HG02798 (cell line): Measurements from ENCODE around the gene APCDD1L.
"Not testable (repeated sequence)": the region's sequence is repeated elsewhere in the genome, so short reads cannot be mapped to it uniquely, and the experiment has no call there.

Experiments
- ATAC-seq: cut with Tn5 transposase; IDR thresholded peaks from one replicate; pipeline ENCODE4 v1.9.1; 2021; ENCODE audit warnings: mild to moderate bottlenecking; ENCODE audit not compliant: unreplicated experiment, poor library complexity

APCDD1L gene

DNA sequence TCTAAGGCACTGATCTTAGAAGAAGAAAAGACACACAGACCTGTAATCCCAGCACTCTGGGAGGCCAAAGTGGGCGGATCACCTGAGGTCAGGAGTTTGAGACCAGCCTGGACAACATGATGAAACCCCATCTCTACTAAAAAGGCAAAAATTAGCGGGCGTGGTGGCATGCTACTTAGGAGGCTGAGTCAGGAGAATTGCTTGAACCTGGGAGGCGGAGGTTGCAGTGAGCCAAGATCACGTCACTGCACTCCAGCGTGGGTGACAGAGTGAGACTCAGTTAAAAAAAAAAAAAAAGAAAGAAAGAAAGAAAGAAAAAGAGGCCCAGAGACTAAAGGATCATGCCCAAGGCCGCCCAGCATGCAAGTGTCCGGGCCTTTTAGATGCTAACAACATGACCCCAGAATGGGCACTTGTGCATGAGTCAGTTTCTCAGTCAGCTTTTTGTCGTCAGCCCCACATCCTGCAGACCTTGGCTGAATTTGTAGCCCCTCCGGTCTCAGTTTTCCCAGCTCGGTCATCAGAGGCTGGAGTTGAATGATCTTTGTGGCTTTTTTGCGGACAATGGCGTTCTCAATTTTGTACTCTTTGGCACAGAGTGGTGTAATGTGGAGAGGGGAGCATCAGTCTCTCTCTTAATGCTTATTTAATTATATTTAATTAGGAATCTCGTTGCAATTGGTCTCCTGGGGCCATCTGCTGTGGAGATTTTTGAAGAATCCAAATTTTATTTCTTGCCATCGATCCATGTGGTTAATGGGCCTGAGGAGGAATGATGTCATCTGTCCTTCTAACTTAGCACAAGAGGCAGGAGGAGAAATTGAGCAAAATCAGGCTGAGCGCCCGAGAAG, 30.6 kb upstream of the APCDD1L start:
- ATAC-seq: no peak

- no peak for ATAC-seq
Observed at GRCh38 chr20:58544891-58545290, 29.7 kb upstream of the APCDD1L start.

DNA sequence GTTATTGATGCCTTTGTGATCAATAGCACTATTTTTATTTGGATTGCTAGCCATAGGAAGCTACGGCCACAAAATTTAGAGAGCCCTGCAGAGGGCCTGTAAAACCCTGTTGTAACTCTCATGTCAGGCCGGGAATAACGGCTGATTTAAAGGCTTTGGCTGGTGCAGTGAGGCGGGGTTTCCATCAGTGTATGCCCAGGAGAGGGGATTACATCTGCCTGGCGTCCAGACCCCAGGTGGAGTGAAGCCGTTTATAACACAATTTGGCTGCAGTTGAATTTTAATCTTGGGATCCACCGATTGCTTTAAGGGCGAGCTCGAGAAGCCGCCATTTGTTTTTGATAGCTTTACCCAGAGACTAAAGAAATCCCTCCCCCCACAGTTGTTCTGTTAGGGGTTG, 29.1 kb upstream of the APCDD1L start:
- no peak for ATAC-seq

DNA sequence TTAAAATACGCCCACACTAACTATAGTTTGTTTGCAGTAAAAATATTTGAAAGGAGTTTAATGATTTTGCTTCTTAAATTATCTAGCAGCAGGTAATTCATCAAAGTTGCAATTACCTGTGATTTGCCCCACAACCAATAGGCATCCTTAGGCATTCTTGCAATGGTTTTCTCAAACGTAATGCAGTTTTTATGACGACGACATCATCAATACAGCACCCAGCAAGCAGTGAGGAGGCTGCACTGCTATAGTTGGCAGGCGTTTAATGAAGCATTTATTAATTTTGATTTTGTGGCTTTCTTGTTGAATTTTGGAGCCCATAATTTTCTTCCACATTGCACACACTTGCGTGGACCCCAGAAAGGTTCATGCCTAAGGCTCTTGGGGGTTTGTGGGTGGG, 28.1 kb upstream of the APCDD1L start:
- ATAC-seq: no peak

- no peak for ATAC-seq
Observed at GRCh38 chr20:58542411-58543095, 27.4 kb upstream of the APCDD1L start.

- ATAC-seq: not testable (repeated sequence)
Observed at GRCh38 chr20:58542034-58542410, 26.8 kb upstream of the APCDD1L start.

- no peak for ATAC-seq
Observed at GRCh38 chr20:58538752-58539151, 23.6 kb upstream of the APCDD1L start.

GRCh38 chr20:58537831-58538230, 22.6 kb upstream of the APCDD1L start:
- no peak for ATAC-seq

DNA sequence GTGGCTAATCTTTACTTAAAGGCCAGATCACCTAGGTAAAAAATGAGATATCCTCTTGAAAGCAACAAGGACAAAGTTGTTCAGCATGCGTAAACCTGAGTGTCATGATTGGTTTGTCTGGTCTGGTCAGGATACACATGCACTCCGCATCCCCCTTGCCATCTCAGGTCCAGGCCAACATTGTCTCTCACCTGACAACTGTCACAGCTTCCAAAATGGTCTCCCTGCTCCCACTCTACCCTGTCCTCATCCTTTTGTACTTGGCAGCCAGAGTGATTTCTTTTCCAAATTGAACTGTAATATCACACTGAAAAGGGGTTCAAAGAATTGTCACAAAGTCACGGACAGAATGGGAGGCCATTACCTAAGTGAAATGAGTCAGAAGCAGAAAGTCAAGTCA, 21.1 kb upstream of the APCDD1L start:
- ATAC-seq: no peak

DNA sequence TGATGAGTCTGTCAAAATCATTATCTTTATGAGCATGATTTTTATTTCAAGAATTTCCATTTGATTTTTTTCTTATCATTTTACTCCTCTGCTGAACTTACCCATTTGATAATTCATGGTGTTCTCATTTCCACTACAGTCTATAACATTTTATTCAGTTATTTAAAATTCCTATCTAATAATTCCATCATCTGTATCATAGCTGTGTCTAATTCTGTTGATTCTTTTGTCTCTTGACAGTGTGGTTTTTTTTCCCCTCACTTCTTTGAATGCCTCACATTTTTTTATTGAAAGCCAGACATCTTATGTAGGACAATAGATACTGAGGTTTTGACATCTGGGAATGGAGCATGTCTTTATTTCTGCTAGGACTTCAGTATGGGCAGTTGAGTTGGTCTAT, 16.5 kb upstream of the APCDD1L start:
- ATAC-seq: no peak

GRCh38 chr20:58531063-58531462, 15.9 kb upstream of the APCDD1L start:
- ATAC-seq: no peak

DNA sequence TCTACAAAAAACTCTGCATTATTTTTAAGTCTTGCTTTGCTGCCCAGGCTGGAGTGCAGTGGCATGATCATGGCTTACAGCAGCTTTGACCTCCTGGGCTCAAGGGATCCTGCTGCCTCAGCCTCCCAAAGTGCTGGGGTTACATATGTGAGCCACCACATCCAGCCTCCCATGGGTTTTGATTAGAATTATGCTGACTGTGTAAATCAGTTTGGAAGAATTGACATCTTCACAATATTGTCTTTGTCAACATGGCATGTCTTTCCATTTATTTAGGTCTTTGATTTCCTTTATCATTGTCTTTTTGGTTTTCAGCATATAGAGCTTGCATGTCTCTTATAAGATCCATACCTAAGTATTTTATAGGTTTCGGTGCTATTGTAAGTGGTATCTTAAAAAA, 13.2 kb upstream of the APCDD1L start:
- ATAC-seq: no peak

DNA sequence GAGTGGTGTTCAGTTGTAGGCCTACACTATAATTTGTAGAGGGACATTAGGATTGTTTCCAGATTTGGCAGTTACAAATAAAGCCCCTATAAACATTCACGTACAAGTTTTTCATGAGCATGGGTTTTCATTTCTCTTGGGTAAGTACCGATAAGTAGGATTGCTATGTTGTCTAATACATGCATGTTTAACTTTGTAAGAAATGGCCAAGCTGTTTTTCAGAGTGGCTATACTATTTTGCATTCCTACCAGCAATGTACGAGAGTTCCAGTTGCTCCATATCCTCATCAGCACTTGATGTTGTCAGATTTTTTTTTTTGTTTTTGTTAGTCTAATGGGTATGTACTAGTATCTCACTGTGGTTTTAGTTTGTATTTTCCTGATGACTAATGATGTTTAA, 11.2 kb upstream of the APCDD1L start:
- ATAC-seq: no peak

GRCh38 chr20:58524814-58525213, 9.6 kb upstream of the APCDD1L start:
- ATAC-seq: no peak

GRCh38 chr20:58523971-58524315, 8.7 kb upstream of the APCDD1L start:
- no peak for ATAC-seq

DNA sequence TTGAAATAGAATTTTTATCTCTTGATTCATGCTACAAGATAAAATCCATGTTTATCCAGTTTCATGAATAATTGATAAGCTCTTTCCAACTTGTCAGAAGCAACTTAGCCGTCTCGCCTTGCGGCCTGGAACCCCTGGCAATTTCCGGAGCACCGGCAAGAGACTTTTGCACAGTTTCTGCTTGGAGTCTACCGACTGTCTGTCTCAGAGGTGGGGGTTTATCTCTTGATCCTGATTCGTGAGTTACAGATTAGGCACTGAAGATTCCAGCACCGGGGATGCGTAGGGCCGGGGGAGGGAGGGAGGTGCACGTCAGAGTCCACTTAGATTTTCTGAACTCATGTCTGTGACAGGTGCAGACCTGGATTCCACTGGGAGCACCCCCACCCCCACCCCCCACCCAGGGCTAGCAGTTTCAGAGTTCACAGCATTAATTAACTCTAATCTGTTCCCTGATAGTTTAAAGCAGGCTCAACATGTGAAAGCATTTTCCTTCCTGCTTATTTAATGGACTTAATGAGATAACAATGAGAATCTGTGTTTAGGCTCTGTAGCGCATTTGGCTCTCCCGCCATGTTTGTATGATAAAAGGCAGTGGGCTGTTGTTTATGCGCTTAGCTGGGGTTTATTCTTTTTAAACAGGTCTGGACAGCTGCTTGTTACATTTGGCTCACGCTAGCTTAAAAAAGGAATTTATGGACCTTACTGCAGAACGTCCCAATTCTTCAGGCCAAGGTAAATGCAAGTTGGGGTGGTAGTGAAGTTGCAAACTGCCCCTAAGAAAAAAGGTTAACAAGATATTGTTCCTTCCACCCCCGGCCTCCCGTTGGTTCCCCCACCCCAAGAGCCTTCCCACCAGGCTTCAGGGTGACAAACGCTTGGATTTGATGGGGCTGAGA, 8.1 kb upstream of the APCDD1L start:
- ATAC-seq: no peak

DNA sequence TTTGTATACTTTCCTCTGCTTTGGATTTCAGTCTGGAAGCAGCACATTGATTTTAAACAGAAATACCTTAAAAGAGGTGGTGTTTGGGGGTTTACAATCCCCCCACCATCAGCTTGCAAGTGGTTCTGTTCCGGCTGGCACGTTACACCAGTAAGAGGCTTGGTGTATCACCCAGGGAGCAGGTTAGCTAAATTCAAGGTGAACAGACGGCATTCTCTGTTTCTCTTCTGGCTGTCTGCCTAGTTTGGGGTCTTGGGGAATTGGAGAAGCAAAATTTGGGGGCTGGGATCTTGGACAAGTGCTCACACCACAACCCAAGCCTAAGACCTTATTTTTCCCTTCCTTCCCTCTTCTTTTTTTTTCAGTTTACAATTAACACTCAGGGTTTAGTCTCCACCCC, 7.5 kb upstream of the APCDD1L start:
- ATAC-seq: no peak

DNA sequence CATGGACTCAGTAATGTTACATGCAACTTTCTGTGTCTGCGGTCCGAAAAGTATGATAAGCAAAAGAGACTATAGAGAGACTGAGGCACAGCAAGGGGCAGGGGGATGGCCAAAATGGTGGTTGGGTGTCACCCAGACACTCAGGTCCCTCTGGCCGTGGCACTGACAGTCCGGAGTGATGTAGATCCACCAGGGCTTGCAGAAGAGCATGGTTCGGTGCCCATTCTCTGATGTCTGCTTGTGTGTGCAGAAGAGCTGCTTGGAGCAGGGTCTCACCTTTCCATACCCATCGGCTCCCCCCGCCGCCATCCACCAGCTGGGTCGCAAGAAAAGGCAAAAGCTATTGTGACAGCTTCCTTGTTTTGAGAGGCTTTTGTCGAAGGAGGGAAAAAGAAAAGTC, 6.6 kb upstream of the APCDD1L start:
- ATAC-seq: no peak

GRCh38 chr20:58519940-58520712, 4.9 kb upstream of the APCDD1L start:
- ATAC-seq: no peak

- no peak for ATAC-seq
Observed at GRCh38 chr20:58518896-58519593, 3.8 kb upstream of the APCDD1L start.
